Left renal pelvis (tissue), 4 donors: Measurements from ENCODE around the gene MAP3K2. TPM values are rescaled to one million over a fixed set of nuclear protein-coding genes. Genes with fewer than 3 reads are reported as not detected.
A peak's percentile ranks its signal among the peaks of the same experiment; 100 is the strongest.

Experiments
- DNase-seq, 4 donors: peaks; one replicate each; pipeline ENCODE4 v3.0.0-alpha.2; 2013; ENCODE audit warnings: low read depth in 4 of 4, low spot score in 3 of 4
- polyA plus RNA-seq, 4 donors: library from polyadenylated mRNA; unstranded; fragments of 120-200 nt; gene quantifications; one replicate each; pipeline ENCODE4 v1.2.1, GENCODE V29; 2013; ENCODE audit not compliant: insufficient read length in 4 of 4

Gene MAP3K2, protein sequence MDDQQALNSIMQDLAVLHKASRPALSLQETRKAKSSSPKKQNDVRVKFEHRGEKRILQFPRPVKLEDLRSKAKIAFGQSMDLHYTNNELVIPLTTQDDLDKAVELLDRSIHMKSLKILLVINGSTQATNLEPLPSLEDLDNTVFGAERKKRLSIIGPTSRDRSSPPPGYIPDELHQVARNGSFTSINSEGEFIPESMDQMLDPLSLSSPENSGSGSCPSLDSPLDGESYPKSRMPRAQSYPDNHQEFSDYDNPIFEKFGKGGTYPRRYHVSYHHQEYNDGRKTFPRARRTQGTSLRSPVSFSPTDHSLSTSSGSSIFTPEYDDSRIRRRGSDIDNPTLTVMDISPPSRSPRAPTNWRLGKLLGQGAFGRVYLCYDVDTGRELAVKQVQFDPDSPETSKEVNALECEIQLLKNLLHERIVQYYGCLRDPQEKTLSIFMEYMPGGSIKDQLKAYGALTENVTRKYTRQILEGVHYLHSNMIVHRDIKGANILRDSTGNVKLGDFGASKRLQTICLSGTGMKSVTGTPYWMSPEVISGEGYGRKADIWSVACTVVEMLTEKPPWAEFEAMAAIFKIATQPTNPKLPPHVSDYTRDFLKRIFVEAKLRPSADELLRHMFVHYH
- 10 to 100 TPM; 20.7 to 30.6 (median 25.8) TPM for polyA plus RNA-seq

DNA sequence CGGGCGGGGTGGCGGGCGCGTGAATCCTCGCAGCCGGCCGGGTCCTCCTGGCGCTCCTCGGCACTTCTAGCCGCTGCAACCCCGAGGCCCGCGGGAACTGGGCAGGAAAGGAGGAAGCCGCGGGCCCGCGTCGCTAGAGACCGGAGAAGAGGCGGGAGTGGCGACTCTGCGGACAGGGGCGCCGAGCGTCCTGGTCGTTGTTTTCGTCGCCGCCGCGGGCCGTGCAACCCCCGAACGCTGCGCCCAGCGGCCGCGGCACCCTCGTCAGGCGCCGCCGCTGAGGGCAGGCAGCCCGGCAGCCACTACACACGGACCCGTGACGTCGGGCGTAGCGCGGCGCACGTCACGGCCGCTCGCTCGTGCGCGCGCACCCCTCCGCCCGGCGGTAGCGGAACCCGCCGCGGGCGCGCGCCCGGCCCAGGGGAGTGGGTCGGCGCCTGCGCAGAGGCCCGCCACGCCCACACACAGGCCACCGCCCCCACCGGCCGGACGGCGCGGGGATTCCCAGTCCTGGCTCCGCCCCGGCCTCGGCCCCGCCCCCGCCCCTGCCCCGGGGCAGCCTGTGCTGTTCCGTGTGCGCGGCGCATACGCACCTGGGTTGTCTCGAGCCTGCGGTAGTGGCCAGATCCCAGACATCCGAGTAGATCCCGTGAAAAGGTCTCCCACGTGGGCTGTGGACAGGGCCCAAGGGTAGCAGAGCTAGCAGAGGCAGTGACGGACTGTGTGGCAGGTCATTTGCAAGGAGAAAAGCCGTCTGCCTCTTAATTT, at the start of gene MAP3K2:
TSS of gene MAP3K2 (minus strand) at position 321 of the 768 bp plus-strand sequence. CDS start 44,846 bp downstream, outside the sequence.
- peak; percentile 59 to 87 (median 85) for DNase-seq

DNA sequence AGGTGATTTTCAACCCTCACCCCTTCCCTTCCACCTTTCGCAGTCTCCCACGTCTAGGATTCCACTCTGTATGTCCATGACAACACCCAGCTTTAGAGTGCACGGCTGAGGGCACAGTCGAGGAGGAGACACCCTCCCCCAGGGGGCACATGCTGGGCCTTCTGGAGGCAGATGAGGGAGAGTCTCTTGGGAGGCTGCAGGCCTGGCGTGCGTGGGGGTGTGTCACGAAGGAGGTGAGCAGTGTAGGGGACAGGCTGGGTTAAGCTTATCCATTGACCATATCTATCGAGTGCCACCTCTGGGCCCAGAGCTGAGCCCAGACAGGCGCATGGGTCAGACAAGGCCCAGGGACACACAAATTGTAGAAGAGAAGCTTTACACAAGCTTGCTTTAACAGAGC, 49.3 kb upstream of the MAP3K2 start:
- DNase-seq: no peak

DNA sequence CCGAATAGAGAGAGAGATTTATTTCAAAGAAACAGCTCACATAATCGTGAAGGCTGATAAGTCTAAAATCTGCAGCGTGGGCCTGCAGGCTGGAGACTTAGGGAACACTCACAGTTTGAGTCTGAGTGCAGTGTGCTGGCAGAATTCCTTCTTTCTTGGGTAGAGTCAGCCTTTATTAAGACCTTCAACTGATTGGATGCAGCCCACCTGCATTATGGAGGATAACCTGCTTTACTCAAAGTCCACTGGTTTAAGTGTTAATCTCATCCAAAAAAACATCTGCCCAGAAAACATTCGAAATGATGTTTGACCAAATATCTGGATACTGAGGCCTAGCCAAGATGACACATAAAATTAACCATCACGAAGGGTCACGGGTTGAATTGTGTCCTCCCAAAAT, 46.7 kb upstream of the MAP3K2 start:
- DNase-seq: no peak

DNA sequence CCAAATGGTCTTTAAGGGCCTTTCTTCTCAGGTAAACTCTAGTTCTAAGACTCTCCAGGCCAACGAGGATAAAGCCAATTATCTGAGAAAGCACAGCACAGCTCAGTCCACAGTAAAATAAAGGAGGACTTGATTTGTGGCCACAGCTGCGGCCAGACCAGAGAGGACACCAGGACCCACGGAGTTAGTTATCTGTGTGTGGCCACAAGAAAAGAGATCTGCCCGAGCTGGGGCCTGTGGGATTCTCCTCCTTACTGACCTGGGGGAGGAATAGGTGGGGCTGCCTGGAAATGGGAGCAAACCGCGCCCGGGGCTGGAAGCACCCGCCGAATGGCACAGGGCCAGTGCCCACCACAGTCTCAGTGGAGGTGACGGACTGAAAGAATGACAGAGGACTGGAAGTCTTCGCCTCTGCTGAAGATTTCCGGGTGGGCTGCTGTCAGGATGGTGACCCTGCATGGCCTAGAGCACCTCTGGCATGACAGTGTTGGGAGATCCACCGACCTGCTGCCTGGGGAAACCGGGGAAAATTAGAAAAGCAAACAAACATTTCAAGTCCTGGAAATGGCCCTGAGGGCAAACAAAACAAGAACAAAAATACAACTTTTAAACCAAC, 43.7 kb upstream of the MAP3K2 start:
- no peak for DNase-seq

DNA sequence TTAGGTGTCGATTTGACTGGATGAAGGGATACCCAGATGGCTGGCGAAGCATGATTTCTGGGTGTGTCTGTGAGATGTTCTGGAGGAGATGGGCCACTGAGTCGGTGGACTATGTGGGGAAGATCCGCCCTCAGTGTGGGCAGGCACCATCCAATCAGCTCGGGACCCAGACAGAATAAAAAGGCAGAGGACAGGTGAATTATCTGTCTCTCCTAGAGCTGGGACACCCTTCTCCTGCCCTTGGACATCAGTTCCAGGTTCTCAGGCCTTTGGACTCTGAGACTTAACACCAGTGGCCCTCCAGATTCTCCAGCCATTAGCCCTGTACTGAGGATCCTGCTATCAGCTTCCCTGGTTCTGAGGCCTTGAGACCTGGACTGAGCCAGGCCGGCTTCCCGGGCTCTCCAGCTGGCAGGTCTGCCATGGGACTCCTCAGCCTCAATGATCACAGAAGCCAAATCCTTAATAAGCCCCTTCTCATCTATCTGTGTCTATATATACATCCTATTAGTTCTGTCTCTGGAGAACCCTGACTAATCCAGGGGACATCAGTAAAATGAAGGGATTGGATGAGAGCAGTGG, 42.2 kb upstream of the MAP3K2 start:
- no peak for DNase-seq

DNA sequence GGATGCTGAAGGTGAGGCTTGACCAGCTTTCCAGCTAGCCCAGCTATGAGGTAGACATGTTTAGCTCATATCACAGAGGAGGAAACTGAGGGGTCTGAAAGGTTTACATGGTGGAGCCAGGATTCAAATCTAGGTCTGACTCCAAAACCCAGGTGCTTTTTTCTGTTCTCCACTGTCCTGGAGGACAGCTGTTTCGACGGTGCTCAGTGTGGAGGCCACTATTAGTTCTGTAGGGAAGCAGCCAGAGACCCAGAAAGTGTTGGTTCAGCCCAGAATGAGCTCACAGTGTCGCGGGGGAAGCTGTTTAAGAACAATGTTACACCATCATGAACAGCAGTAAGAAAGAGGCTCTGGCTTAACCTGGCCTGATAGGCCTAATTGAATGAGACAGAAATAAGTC, 41.5 kb upstream of the MAP3K2 start:
- no peak for DNase-seq

DNA sequence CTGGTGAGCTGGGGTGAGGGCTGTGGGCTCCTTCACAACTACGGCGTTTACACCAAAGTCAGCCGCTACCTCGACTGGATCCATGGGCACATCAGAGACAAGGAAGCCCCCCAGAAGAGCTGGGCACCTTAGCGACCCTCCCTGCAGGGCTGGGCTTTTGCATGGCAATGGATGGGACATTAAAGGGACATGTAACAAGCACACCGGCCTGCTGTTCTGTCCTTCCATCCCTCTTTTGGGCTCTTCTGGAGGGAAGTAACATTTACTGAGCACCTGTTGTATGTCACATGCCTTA, 41.0 kb upstream of the MAP3K2 start:
- DNase-seq: no peak

DNA sequence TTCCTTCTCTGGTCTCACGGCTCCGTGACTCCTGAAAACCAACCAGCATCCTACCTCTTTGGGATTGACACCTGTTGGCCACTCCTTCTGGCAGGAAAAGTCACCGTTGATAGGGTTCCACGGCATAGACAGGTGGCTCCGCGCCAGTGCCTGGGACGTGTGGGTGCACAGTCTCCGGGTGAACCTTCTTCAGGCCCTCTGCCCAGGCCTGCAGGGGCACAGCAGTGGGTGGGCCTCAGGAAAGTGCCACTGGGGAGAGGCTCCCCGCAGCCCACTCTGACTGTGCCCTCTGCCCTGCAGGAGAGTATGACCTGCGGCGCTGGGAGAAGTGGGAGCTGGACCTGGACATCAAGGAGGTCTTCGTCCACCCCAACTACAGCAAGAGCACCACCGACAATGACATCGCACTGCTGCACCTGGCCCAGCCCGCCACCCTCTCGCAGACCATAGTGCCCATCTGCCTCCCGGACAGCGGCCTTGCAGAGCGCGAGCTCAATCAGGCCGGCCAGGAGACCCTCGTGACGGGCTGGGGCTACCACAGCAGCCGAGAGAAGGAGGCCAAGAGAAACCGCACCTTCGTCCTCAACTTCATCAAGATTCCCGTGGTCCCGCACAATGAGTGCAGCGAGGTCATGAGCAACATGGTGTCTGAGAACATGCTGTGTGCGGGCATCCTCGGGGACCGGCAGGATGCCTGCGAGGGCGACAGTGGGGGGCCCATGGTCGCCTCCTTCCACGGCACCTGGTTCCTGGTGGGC, 40.5 kb upstream of the MAP3K2 start:
- DNase-seq: no peak

DNA sequence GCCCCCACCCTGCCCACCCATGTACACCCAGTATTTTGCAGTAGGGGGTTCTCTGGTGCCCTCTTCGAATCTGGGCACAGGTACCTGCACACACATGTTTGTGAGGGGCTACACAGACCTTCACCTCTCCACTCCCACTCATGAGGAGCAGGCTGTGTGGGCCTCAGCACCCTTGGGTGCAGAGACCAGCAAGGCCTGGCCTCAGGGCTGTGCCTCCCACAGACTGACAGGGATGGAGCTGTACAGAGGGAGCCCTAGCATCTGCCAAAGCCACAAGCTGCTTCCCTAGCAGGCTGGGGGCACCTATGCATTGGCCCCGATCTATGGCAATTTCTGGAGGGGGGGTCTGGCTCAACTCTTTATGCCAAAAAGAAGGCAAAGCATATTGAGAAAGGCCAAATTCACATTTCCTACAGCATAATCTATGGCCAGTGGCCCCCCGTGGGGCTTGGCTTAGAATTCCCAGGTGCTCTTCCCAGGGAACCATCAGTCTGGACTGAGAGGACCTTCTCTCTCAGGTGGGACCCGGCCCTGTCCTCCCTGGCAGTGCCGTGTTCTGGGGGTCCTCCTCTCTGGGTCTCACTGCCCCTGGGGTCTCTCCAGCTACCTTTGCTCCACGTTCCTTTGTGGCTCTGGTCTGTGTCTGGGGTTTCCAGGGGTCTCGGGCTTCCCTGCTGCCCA, 39.7 kb upstream of the MAP3K2 start:
- DNase-seq: no peak

DNA sequence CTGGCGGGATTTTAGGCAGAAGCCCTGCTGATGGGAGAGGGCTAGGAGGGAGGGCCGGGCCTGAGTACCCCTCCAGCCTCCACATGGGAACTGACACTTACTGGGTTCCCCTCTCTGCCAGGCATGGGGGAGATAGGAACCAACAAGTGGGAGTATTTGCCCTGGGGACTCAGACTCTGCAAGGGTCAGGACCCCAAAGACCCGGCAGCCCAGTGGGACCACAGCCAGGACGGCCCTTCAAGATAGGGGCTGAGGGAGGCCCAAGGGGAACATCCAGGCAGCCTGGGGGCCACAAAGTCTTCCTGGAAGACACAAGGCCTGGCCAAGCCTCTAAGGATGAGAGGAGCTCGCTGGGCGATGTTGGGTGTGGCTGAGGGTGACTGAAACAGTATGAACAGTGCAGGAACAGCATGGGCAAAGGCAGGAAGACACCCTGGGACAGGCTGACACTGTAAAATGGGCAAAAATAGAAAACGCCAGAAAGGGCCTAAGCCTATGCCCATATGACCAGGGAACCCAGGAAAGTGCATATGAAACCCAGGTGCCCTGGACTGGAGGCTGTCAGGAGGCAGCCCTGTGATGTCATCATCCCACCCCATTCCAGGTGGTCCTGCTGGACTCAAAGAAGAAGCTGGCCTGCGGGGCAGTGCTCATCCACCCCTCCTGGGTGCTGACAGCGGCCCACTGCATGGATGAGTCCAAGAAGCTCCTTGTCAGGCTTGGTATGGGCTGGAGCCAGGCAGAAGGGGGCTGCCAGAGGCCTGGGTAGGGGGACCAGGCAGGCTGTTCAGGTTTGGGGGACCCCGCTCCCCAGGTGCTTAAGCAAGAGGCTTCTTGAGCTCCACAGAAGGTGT, 39.0 kb upstream of the MAP3K2 start:
- DNase-seq: no peak

DNA sequence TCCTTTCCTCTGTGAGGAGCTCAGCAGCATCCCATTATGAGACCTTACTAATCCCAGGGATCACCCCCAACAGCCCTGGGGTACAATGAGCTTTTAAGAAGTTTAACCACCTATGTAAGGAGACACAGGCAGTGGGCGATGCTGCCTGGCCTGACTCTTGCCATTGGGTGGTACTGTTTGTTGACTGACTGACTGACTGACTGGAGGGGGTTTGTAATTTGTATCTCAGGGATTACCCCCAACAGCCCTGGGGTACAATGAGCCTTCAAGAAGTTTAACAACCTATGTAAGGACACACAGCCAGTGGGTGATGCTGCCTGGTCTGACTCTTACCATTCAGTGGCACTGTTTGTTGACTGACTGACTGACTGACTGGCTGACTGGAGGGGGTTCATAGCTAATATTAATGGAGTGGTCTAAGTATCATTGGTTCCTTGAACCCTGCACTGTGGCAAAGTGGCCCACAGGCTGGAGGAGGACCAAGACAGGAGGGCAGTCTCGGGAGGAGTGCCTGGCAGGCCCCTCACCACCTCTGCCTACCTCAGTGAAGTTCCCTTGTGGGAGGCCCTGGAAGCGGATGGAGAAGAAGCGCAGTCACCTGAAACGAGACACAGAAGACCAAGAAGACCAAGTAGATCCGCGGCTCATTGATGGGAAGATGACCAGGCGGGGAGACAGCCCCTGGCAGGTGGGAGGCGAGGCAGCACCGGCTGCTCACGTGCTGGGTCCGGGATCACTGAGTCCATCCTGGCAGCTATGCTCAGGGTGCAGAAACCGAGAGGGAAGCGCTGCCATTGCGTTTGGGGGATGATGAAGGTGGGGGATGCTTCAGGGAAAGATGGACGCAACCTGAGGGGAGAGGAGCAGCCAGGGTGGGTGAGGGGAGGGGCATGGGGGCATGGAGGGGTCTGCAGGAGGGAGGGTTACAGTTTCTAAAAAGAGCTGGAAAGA, 38.0 kb upstream of the MAP3K2 start:
- no peak for DNase-seq

DNA sequence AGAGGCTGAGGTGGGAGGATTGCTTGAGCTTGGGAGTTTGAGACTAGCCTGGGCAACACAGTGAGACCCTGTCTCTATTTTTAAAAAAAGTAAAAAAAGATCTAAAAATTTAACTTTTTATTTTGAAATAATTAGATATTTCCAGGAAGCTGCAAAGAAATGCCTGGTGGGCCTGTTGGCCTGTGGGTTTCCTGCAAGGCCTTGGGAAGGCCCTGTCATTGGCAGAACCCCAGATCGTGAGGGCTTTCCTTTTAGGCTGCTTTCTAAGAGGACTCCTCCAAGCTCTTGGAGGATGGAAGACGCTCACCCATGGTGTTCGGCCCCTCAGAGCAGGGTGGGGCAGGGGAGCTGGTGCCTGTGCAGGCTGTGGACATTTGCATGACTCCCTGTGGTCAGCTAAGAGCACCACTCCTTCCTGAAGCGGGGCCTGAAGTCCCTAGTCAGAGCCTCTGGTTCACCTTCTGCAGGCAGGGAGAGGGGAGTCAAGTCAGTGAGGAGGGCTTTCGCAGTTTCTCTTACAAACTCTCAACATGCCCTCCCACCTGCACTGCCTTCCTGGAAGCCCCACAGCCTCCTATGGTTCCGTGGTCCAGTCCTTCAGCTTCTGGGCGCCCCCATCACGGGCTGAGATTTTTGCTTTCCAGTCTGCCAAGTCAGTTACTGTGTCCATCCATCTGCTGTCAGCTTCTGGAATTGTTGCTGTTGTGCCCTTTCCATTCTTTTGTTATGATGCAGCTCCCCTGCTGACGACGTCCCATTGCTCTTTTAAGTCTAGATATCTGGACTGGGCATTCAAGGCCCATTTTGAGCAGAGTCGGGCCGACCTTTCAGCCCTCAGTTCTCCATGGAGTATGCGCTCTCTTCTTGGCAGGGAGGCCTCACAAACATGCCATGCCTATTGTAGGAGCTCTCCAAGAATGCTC, 37.1 kb upstream of the MAP3K2 start:
- DNase-seq: no peak

DNA sequence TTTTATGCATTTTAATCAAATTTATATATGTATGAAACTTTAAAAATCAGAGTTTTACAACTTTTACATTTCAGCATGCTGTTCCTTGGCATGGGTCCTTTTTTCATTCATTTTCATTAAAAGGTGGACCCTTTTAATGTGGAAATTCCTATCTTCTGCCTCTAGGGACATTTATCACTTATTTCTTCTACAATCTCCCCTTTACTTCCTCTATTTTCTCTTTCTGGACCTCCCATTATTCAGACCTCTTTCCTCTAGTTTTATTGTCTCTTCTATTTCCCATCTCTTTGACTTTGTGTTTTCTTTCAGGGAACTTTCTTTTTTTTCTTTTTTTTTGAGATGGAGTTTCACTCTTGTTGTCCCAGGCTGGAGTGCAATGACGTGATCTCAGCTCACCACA, 36.1 kb upstream of the MAP3K2 start:
- no peak for DNase-seq

DNA sequence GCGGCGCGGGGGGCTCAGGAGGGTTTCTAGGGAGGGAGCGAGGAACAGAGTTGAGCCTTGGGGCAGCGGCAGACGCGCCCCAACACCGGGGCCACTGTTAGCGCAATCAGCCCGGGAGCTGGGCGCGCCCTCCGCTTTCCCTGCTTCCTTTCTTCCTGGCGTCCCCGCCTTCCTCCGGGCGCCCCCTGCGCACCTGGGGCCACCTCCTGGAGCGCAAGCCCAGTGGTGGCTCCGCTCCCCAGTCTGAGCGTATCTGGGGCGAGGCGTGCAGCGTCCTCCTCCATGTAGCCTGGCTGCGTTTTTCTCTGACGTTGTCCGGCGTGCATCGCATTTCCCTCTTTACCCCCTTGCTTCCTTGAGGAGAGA, 35.7 kb upstream of the MAP3K2 start:
- no peak for DNase-seq

DNA sequence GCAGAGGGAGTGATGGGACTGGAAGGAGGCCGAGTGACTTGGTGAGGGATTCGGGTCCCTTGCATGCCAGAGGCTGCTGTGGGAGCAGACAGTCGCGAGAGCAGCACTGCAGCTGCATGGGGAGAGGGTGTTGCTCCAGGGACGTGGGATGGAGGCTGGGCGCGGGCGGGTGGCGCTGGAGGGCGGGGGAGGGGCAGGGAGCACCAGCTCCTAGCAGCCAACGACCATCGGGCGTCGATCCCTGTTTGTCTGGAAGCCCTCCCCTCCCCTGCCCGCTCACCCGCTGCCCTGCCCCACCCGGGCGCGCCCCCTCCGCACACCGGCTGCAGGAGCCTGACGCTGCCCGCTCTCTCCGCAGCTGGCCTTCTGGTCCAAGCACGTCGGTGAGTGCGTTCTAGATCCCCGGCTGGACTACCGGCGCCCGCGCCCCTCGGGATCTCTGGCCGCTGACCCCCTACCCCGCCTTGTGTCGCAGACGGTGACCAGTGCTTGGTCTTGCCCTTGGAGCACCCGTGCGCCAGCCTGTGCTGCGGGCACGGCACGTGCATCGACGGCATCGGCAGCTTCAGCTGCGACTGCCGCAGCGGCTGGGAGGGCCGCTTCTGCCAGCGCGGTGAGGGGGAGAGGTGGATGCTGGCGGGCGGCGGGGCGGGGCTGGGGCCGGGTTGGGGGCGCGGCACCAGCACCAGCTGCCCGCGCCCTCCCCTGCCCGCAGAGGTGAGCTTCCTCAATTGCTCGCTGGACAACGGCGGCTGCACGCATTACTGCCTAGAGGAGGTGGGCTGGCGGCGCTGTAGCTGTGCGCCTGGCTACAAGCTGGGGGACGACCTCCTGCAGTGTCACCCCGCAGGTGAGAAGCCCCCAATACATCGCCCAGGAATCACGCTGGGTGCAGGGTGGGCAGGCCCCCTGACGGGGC, 35.0 kb upstream of the MAP3K2 start:
- no peak for DNase-seq
